Hepatocyte (in vitro differentiated cells): ENCODE measurements around the gene PBLD.

Experiments
- EZH2phosphoT487 ChIP-seq: fragments of 200-600 bp; sonication (generic); IDR thresholded peaks from one replicate; pipeline ENCODE4 v1.6.1; 2018; ENCODE audit warnings: antibody characterized with exemption, mild to moderate bottlenecking, low read depth, moderate library complexity; ENCODE audit not compliant: unreplicated experiment, severe bottlenecking
- TF ChIP-seq, protein P1 (sequence below): fragments of 200-600 bp; sonication (generic); IDR thresholded peaks from 2 replicates; pipeline ENCODE4 v1.5.1; 2016; ENCODE audit warnings: antibody characterized with exemption, mild to moderate bottlenecking; ENCODE audit not compliant: poor library complexity

DNA sequence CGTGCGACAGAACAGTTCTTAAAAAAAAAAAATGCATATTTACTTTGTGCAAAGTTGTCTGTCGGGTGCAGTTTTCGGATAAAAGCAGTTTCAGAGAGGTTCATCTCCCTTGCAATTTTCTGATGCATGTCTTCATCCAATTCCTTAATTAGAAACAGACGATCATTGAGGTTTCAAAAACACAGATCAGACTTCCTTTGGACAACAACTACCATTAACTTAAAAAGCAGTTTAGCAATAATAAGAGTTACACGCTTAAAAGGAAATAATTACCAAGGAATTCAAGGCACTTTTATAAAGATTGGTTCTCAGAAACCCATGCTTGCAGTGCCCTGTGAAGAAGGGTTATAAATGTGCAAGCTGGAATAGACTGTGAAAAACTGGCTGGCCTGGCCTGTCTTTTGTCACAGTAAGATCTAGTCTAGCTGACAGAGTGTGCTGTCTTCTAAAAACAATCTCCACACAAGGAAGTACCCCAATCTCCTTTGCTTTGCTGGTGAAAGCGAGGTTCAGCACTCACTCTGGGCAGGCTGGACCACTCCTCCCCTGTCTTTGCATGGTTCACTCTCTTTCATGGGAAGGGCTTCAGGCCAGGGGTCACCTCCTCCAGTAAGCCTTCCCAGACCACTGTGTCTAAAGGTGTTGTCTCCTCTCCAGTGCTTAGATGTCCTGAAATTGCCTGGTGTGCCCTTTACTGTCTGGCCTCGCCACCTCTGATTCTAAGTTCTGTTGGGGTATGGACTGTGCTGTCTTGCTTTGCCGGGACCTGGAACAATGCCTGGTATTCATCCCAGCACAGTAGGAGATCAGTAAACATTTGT, 35.7 kb downstream of the PBLD start:
- TF ChIP-seq, protein P1, sequence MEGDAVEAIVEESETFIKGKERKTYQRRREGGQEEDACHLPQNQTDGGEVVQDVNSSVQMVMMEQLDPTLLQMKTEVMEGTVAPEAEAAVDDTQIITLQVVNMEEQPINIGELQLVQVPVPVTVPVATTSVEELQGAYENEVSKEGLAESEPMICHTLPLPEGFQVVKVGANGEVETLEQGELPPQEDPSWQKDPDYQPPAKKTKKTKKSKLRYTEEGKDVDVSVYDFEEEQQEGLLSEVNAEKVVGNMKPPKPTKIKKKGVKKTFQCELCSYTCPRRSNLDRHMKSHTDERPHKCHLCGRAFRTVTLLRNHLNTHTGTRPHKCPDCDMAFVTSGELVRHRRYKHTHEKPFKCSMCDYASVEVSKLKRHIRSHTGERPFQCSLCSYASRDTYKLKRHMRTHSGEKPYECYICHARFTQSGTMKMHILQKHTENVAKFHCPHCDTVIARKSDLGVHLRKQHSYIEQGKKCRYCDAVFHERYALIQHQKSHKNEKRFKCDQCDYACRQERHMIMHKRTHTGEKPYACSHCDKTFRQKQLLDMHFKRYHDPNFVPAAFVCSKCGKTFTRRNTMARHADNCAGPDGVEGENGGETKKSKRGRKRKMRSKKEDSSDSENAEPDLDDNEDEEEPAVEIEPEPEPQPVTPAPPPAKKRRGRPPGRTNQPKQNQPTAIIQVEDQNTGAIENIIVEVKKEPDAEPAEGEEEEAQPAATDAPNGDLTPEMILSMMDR, result no peak
- TF ChIP-seq EZH2phosphoT487, result no peak
